IMR-90 (cell line): ENCODE data around the gene P4HA3. TPM values are rescaled to one million over a fixed set of nuclear protein-coding genes. Genes with fewer than 3 reads are reported as not detected.

ENCODE experiments used
- ATAC-seq: fragments of 200-7000 bp; cut with Tn5 transposase; 2 replicates; pipeline ENCODE4 v1.9.1; 2020; ENCODE audit warnings: low read depth, mild to moderate bottlenecking, moderate library complexity
- BruUV-seq: library from RNA; stranded (reverse); fragments of 400-500 nt; replicated peaks from 2 replicates; lab custom pipeline; 2021; lab: Mats Ljungman, UMichigan
- CTCF ChIA-PET: fragments of 300-600 bp; formaldehyde crosslinking; extraction: SDS; loops from one replicate; lab custom pipeline; 2021; ENCODE audit warnings: antibody characterized with exemption; lab: Yijun Ruan, JAX
- POLR2A ChIA-PET: fragments of 300-600 bp; sonication (Branson Sonifier 250); formaldehyde crosslinking; loops from one replicate; lab custom pipeline; 2022; ENCODE audit warnings: antibody characterized with exemption; ENCODE audit not compliant: unreplicated experiment; lab: Charles Lee
- DNase-seq: peaks from one replicate; pipeline ENCODE4 v3.0.0; 2013
- H2AFZ ChIP-seq: replicated peaks from 2 replicates; pipeline ENCODE3; 2013; ENCODE audit warnings: low read length, mild to moderate bottlenecking; ENCODE audit not compliant: poor library complexity
- H2AK5ac ChIP-seq: 2 replicates; pipeline ENCODE4 v1.6.1; 2013; ENCODE audit warnings: low read depth, low read length, inconsistent platforms
- H2AK9ac ChIP-seq: replicated peaks from 2 replicates; pipeline ENCODE3; 2013; ENCODE audit warnings: mild to moderate bottlenecking, low read depth, low read length, moderate library complexity; ENCODE audit not compliant: poor library complexity
- H2BK120ac ChIP-seq: 2 replicates; pipeline ENCODE4 v1.6.1; 2013; ENCODE audit warnings: low read depth, low read length, inconsistent platforms
- H2BK15ac ChIP-seq: 3 replicates; pipeline ENCODE4 v1.6.1; 2013; ENCODE audit warnings: low read depth, low read length, inconsistent platforms
- H2BK20ac ChIP-seq: 2 replicates; pipeline ENCODE4 v1.6.1; 2013; ENCODE audit warnings: low read depth, mild to moderate bottlenecking, inconsistent platforms, low read length, moderate library complexity
- H2BK5ac ChIP-seq: 2 replicates; pipeline ENCODE4 v1.6.1; 2013; ENCODE audit warnings: mild to moderate bottlenecking, low read depth, low read length, inconsistent platforms; ENCODE audit not compliant: poor library complexity, severe bottlenecking
- H3K14ac ChIP-seq: replicated peaks from 2 replicates; pipeline ENCODE4 v1.6.1; 2013; ENCODE audit warnings: low read depth, low read length, inconsistent platforms
- H3K18ac ChIP-seq: 2 replicates; pipeline ENCODE4 v1.6.1; 2013; ENCODE audit warnings: low read depth, low read length, control low read depth
- H3K23ac ChIP-seq: 2 replicates; pipeline ENCODE4 v1.6.1; 2013; ENCODE audit warnings: low read depth, low read length, inconsistent platforms
- H3K27ac ChIP-seq: 2 replicates; pipeline ENCODE4 v1.5.1; 2013; ENCODE audit warnings: mild to moderate bottlenecking, control low read depth, low read length; ENCODE audit not compliant: insufficient read depth
- H3K27me3 ChIP-seq: 2 replicates; pipeline ENCODE4 v1.6.1; 2013; ENCODE audit warnings: low read length; ENCODE audit not compliant: control insufficient read depth, insufficient read depth
- H3K36me3 ChIP-seq: 2 replicates; pipeline ENCODE4 v1.6.1; 2013; ENCODE audit warnings: low read length, mixed read lengths; ENCODE audit not compliant: control insufficient read depth, insufficient read depth
- H3K4ac ChIP-seq: 2 replicates; pipeline ENCODE4 v1.6.1; 2013; ENCODE audit warnings: low read depth, low read length, inconsistent platforms
- H3K4me1 ChIP-seq: 2 replicates; pipeline ENCODE4 v1.6.1; 2013; ENCODE audit warnings: low read length, mixed read lengths; ENCODE audit not compliant: control insufficient read depth, insufficient read depth
- H3K4me2 ChIP-seq: 2 replicates; pipeline ENCODE4 v1.6.1; 2013; ENCODE audit warnings: low read depth, mild to moderate bottlenecking, control low read depth, low read length, moderate library complexity
- H3K4me3 ChIP-seq: 2 replicates; pipeline ENCODE4 v1.5.1; 2013; ENCODE audit warnings: low read depth, mild to moderate bottlenecking, control low read depth, low read length, moderate library complexity; ENCODE audit not compliant: insufficient read depth
- H3K56ac ChIP-seq: 2 replicates; pipeline ENCODE4 v1.6.1; 2013; ENCODE audit warnings: low read length, inconsistent platforms; ENCODE audit not compliant: insufficient read depth; ENCODE audit errors: extremely low read depth
- H3K79me1 ChIP-seq, 2 experiments: 2 replicates each; pipeline ENCODE4 v1.6.1; 2013; ENCODE audit warnings: low read length in 2 of 2, inconsistent platforms in 1 of 2, low read depth in 1 of 2
- H3K9ac ChIP-seq: 2 replicates; pipeline ENCODE4 v1.6.1; 2013; ENCODE audit warnings: low read depth, low read length, control low read depth
- H3K9me1 ChIP-seq: 2 replicates; pipeline ENCODE4 v1.6.1; 2013; ENCODE audit warnings: low read length, inconsistent platforms; ENCODE audit not compliant: insufficient read depth
- H3K9me3 ChIP-seq: 2 replicates; pipeline ENCODE4 v1.6.1; 2013; ENCODE audit warnings: low read length; ENCODE audit not compliant: control insufficient read depth, insufficient read depth
- H4K20me1 ChIP-seq: 2 replicates; pipeline ENCODE4 v1.6.1; 2013; ENCODE audit warnings: low read length, inconsistent platforms; ENCODE audit not compliant: insufficient read depth
- H4K5ac ChIP-seq: 2 replicates; pipeline ENCODE4 v1.6.1; 2013; ENCODE audit warnings: mild to moderate bottlenecking, low read depth, low read length, control low read depth
- H4K8ac ChIP-seq, 2 experiments: 2 replicates each; pipeline ENCODE4 v1.6.1; 2013; ENCODE audit warnings: low read depth in 2 of 2, low read length in 2 of 2, control low read depth in 1 of 2, inconsistent platforms in 1 of 2
- H4K91ac ChIP-seq: 2 replicates; pipeline ENCODE4 v1.6.1; 2013; ENCODE audit warnings: low read depth, low read length, inconsistent platforms; ENCODE audit not compliant: insufficient read depth
- CEBPB ChIP-seq: IDR thresholded peaks from 2 replicates; pipeline ENCODE4 v1.6.1; 2012; ENCODE audit warnings: low read depth, low read length, improper control_type of control experiment
- CHD1 ChIP-seq: IDR thresholded peaks from 2 replicates; pipeline ENCODE4 v1.6.1; 2012; ENCODE audit warnings: low read depth, low read length, improper control_type of control experiment
- NFE2L2 ChIP-seq: fragments of 150-350 bp; IDR thresholded peaks from 2 replicates; pipeline ENCODE4 v1.6.1; 2016; ENCODE audit warnings: low read depth, mild to moderate bottlenecking, low read length
- RFX5 ChIP-seq: IDR thresholded peaks from 2 replicates; pipeline ENCODE4 v1.8.0; 2012; ENCODE audit warnings: low read depth, mild to moderate bottlenecking, low read length, moderate library complexity
- WGBS, 2 experiments: methylation state at CpG; one replicate each; pipeline versions ENCODE4 v1.1.5 to v1.1.7; 2013; ENCODE audit warnings: missing lambda C conversion rate in 2 of 2; ENCODE audit not compliant: insufficient read length in 1 of 2; ENCODE audit errors: extremely low coverage in 2 of 2; 5-methylcytosine and 5-hydroxymethylcytosine counted together
- dilution Hi-C: fragments of 300-500 bp; cut with HindIII; formaldehyde crosslinking; loops from one replicate; pipeline ENCODE4 v1.14.3; 2018; ENCODE audit warnings: low sequenced_read_pairs; ENCODE audit not compliant: unreplicated experiment
- in situ Hi-C: fragments of 300-500 bp; cut with MboI; formaldehyde crosslinking; loops from 3 replicates; pipeline ENCODE4 v1.14.3; 2019; ENCODE audit warnings: low sequenced_read_pairs, inconsistent platforms, mixed read lengths
- intact Hi-C: fragments of 100-400 bp; cut with micrococcal nuclease; formaldehyde crosslinking; loops from 2 replicates; pipeline ENCODE4 v1.10.0; 2022
- polyA plus RNA-seq, 3 experiments: library from polyadenylated mRNA; depleted of rRNA; stranded (reverse); fragments of >200 nt; gene quantifications; 2 replicates each; pipeline ENCODE4 v1.2.3, GENCODE V29; 2012; ENCODE audit warnings: low replicate concordance in 1 of 3
- total RNA-seq: library from RNA; depleted of rRNA; stranded (reverse); fragments of >200 nt; gene quantifications from 2 replicates; pipeline ENCODE4 v1.2.3, GENCODE V29; 2012

Gene P4HA3
- total and polyA plus RNA-seq, 2 of the 4 experiments (the other 2 are of a cell fraction): 2.9 to 5.7 TPM

- H2AK9ac ChIP-seq: no peak overlapping the region
- intact Hi-C loops: no loop called here
- no peak overlapping the region for H3K4me3 ChIP-seq
- ChIA-PET POLR2A (no interaction called here), CTCF (no interaction called here)
- no peak overlapping the region for H3K14ac ChIP-seq
- no TSS peak for BruUV-seq
- no peaks in the 10 kb centered on the region; the same call in 1 of the 2 replicates for H3K9me1 ChIP-seq
- H3K23ac ChIP-seq: no peak overlapping the region
- dilution Hi-C loops: no loop called here
- TF ChIP-seq NFE2L2 (no peak), CEBPB (no peak), RFX5 (no peak), CHD1 (no peak)
- H2BK20ac ChIP-seq: no peak overlapping the region
- WGBS, 2 experiments: no CpG with 5 or more reads among the region's 1 CpG
- H3K4me2 ChIP-seq: no peak overlapping the region
- no peak overlapping the region for H3K9ac ChIP-seq
- H3K4me1 ChIP-seq: peaks cover 2% of the 10 kb centered on the region
- H3K9me3 ChIP-seq: no peaks in the 10 kb centered on the region
- H4K91ac ChIP-seq: no peak overlapping the region
- H3K27me3 ChIP-seq: no peaks in the 10 kb centered on the region
- no peak overlapping the region for H2AFZ ChIP-seq
- no peak overlapping the region for H3K18ac ChIP-seq
- no peak overlapping the region for H3K4ac ChIP-seq
- ATAC-seq (no peak), DNase-seq (no peak)
- H3K36me3 ChIP-seq: peaks cover 2% of the 10 kb centered on the region; the same call in 1 of the 2 replicates
- H2BK15ac ChIP-seq: no peak overlapping the region
- no peak overlapping the region for H3K56ac ChIP-seq
- no peaks in the 10 kb centered on the region for H4K20me1 ChIP-seq
- H2BK120ac ChIP-seq: no peak overlapping the region
- no peak overlapping the region for H4K8ac ChIP-seq
- in situ Hi-C loops: no loop called here
- H2BK5ac ChIP-seq: no peak overlapping the region
- no peak overlapping the region for H3K27ac ChIP-seq
- no peaks in the 10 kb centered on the region for H3K79me1 ChIP-seq
- H2AK5ac ChIP-seq: no peak overlapping the region
- no peak overlapping the region for H4K5ac ChIP-seq
These were observed 30.5 kb upstream of the P4HA3 start for GRCh38 chr11:74341921-74342320.
